ENCODE measurements around the gene BEGAIN.

The BEGAIN gene

DNA sequence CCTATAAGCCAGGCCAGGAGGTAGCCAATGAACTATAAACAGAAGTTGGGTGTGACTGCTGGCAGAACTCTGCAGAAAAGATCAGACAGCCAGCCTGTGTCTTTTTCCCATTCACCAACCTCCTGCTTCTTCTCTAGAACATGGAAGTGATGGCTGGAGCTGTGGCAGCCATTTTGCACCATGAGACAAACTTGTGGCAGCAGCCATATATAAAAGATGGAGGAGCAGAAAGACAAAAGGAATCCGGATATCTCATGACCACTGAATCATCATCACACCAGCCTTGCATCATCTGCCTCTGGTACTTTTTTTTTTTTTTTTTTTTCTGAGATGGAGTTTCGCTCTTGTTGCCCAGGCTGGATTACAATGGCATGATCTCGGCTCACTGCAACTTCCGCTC lies 8.7 kb downstream of the BEGAIN start:
- TF ChIP-seq, protein P1, sequence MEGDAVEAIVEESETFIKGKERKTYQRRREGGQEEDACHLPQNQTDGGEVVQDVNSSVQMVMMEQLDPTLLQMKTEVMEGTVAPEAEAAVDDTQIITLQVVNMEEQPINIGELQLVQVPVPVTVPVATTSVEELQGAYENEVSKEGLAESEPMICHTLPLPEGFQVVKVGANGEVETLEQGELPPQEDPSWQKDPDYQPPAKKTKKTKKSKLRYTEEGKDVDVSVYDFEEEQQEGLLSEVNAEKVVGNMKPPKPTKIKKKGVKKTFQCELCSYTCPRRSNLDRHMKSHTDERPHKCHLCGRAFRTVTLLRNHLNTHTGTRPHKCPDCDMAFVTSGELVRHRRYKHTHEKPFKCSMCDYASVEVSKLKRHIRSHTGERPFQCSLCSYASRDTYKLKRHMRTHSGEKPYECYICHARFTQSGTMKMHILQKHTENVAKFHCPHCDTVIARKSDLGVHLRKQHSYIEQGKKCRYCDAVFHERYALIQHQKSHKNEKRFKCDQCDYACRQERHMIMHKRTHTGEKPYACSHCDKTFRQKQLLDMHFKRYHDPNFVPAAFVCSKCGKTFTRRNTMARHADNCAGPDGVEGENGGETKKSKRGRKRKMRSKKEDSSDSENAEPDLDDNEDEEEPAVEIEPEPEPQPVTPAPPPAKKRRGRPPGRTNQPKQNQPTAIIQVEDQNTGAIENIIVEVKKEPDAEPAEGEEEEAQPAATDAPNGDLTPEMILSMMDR (IDR thresholded peaks at IDR 0.05; ENCODE audit: extremely low read depth, missing control alignments): no peak
- DNase-seq (ENCODE audit: low spot score): no peak

DNA sequence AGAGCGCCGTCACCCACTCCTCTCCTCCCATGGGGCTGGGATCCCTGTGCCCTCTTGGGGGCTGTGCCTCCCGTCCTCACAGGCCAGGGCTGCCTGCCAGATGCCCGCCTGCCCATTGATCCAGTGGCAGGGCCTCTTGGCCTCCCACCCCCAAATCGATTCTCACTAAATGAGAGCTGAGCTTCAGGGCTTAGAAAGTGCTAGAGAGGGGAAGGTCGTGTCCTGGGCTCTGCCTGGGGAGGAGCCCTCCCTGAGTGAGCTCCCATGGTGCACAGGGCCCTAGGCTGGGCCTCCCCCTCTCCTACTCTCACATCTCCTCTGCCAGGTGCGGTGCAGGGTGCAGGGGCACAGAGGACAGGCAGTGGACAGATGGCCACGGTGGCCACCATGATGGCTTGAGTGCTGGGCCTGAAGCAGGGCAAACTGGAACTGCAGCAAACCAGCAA lies 9.2 kb downstream of the BEGAIN start:
- TF ChIP-seq, protein P1 (IDR thresholded peaks at IDR 0.05; ENCODE audit: extremely low read depth, missing control alignments): no peak
- DNase-seq (ENCODE audit: low spot score): no peak

DNA sequence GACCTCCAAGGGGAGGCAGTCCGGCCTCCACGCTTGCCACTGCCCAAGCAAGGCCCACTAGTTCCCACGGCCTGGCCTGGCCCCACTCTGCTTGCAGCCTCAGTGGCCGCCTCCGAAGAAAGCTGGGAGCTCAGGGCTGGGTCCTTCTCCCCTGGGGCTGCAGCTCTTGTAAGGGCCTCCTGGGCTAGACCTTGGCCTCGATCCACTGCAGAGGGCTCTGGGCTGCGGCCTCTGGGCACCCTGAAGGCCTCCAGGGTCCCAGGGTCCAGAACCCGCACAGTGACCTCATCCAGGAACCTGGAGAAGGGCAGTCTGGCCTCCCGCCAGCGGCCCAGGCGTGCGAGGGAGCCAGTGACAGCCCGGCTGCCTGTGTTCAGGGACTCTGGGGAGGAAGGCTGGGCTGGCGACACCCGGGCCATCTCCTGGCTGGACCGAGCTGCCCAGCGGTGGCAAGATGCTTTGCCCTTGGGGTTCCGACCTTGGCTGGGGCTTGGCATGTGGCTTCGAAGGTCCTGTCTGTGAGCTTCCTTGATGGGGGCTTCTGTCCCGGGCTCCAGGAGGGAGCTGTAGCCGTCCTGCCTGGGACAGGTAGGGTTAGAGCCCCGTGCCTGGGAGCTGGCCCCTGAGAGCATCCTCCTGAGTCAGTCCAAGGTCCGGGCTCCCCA lies 9.8 kb downstream of the BEGAIN start:
- no peak for DNase-seq (ENCODE audit: low spot score)
- TF ChIP-seq, protein P1 (IDR thresholded peaks at IDR 0.05; ENCODE audit: extremely low read depth, missing control alignments): no peak

DNA sequence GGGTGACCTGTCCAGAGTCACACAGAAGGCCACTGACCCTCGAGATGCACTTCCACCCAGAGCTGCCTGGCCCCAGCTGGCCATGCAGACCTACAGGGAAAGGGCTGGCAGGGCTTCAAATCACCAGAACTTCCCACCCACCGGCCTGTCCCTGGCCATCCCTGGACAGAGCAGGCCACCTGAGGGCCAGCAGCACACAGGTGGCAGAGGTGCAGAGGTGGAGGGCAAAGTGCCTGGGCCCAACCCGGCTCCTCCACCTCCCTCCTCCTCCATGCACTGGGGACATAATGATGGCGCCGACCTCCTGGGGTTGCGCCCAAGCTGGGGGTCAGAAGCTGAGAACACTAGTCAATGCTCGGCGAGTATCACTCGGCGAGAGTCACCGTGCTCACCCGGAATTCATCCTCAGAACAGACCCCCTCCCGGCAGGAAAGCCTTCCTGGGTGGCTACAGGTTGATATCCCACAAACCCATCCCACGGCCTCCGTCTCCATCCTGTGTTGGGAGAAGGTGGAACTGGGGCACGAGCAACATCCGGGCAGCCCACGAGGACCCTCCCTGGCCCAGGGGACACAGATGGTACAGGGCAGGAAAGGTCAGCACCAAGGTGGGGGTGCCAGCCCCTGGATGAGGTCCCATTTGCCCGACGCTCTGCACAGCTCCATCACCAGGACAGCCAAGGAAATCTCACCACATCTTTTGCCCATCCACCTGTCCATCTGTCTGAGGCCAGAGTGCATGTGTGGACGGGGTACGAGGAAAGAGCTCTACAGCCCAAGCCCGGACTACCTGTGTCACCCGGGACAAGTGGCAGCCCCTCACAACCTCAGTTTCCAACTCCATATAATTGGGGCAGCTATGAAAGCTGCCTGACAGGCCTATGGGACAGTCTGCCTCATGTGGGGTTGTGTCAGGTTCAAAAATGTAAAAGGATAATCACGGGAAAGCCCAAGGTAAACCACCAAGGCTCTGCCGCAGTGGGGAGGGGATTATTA lies 10.8 kb downstream of the BEGAIN start:
- DNase-seq (ENCODE audit: low spot score): no peak
- TF ChIP-seq, protein P1 (IDR thresholded peaks at IDR 0.05; ENCODE audit: extremely low read depth, missing control alignments): no peak

DNA sequence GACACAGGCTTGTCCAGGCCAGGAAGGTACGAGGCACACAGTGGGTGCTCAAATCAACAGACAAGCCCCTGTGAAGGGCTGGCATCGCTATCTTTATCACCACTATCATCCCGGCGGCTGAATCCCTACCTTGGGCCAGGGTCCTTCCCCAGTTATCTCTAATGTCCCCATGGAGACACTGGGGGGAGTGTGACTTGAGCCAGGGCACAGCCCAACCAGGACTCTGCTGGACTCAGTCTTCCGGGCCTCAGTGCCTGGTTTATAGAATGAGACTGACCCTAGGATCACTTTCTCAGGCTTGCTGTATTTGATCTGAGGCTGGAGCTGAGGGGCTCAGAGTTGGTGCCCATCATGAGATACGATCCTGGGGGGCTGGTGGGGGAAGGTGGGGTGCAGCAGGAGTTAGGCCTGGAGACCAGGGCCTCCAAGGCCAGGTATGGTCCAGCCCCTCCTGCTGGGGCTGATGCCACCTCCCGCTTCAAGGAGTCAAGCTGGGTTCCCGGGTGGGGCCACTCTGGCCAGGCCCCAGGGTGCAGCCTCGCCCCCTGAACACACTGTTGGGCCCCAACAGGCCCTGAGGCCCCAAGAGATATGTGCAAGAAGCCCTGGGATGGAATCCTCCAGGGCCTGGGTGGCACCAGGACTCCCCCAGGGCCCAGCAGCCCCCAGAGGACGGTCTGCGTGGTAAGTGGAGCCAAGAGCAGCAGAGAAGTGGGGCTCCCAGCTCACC lies 11.8 kb downstream of the BEGAIN start:
- TF ChIP-seq, protein P1 (IDR thresholded peaks at IDR 0.05; ENCODE audit: extremely low read depth, missing control alignments): no peak
- DNase-seq (ENCODE audit: low spot score): no peak

DNA sequence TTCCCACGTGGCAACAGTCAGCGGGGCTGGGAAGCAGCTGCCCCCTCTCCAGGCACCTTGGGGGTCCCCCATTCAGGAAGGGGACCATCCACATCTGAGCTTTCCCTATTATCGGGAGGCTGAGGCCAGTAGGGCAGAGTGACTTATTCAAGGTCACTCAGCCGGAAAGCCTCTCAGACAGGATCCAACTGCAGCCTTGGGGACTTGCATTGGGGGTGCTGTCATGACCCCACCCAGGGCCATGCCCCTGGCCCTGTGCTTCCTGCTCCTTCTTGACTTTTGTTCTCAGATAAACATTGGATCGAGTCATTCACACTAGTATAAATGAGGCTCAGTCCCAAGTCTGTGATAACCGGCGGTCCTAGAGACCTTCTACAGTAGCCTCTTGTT lies 12.6 kb downstream of the BEGAIN start:
- TF ChIP-seq, protein P1 (IDR thresholded peaks at IDR 0.05; ENCODE audit: extremely low read depth, missing control alignments): no peak
- DNase-seq (ENCODE audit: low spot score): no peak
